ENCODE measurements around the gene BHLHE40. TPM values are rescaled to one million over a fixed set of nuclear protein-coding genes. Genes with fewer than 3 reads are reported as not detected.

Gene BHLHE40
- total and polyA plus RNA-seq, 10 of the 15 experiments (the other 5 are each of a cell fraction or from before 2014, with no cell fraction given) = 25.2 to 106 (median 51.4) TPM

DNA sequence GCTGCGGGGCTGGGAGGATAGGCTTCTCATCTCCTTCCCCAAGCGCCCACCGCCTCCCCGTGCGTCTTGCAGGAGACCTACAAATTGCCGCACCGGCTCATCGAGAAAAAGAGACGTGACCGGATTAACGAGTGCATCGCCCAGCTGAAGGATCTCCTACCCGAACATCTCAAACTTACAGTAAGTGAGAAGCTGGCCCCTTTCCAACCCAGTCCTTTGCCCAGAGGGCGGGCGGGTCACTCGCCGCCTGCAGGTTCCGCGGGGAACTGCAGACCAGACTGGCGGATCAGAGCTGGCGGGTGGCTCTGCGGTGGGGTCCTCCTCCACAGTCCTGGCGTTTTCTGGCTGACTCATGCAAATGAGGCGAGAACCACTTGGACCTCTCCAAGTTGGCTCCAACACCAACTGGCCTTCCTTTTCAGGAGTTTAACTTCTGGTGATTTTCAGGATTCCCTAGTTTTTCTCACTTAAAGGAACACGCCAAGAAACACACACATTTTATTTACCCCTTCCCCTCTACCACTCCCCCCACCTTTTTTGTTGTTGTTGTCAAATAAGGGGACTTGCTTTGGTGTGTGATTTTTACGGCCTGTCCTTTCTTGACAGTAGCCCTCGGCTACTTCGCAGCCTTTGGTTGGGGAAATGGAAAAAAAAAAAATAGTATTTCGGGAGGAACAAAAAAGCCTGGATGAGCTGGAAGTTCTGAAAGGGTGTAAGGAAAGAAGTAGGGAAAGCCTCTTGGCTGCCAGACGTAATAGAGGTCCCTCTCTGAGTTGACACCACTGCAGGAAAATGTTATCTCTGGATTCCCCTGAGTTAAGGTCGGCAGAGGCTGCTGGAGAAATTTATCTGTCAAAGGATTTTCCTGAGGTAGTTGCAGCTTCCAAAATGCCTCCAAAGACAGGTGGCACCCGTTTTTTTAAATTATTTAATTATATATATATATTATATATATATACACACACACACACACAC is 1.3 kb downstream of the BHLHE40 start (continued):
- TF ChIP-seq, protein P1, sequence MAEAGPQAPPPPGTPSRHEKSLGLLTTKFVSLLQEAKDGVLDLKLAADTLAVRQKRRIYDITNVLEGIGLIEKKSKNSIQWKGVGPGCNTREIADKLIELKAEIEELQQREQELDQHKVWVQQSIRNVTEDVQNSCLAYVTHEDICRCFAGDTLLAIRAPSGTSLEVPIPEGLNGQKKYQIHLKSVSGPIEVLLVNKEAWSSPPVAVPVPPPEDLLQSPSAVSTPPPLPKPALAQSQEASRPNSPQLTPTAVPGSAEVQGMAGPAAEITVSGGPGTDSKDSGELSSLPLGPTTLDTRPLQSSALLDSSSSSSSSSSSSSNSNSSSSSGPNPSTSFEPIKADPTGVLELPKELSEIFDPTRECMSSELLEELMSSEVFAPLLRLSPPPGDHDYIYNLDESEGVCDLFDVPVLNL (IDR thresholded peaks at IDR 0.05; ENCODE audit: low read depth, low read length) = no peak; the same call in 1 of the 2 replicates
- peak; percentile 75 for TF ChIP-seq POLR2AphosphoS2 (IDR thresholded peaks at IDR 0.05; ENCODE audit: low read depth, low read length)
- TF ChIP-seq, protein P2, sequence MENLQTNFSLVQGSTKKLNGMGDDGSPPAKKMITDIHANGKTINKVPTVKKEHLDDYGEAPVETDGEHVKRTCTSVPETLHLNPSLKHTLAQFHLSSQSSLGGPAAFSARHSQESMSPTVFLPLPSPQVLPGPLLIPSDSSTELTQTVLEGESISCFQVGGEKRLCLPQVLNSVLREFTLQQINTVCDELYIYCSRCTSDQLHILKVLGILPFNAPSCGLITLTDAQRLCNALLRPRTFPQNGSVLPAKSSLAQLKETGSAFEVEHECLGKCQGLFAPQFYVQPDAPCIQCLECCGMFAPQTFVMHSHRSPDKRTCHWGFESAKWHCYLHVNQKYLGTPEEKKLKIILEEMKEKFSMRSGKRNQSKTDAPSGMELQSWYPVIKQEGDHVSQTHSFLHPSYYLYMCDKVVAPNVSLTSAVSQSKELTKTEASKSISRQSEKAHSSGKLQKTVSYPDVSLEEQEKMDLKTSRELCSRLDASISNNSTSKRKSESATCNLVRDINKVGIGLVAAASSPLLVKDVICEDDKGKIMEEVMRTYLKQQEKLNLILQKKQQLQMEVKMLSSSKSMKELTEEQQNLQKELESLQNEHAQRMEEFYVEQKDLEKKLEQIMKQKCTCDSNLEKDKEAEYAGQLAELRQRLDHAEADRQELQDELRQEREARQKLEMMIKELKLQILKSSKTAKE (IDR thresholded peaks at IDR 0.05; ENCODE audit: low read depth, poor library complexity, severe bottlenecking) = peak; percentile 85
- TF ChIP-seq ZNF217 (IDR thresholded peaks at IDR 0.05) = 0 out of 2 replicates have a peak, but pooled peaks have one; percentile 40
- no peak for TF ChIP-seq BRCA1 (IDR thresholded peaks at IDR 0.05; ENCODE audit: low read depth, low read length)
- TF ChIP-seq CEBPB (IDR thresholded peaks at IDR 0.05; ENCODE audit: borderline replicate concordance in 1 of 2, low read depth in 2 of 2, low read length in 2 of 2) = no peak
- no peak; the same call in 1 of the 2 replicates for TF ChIP-seq BACH1 (IDR thresholded peaks at IDR 0.05; ENCODE audit: borderline replicate concordance)
- TF ChIP-seq, protein P3, sequence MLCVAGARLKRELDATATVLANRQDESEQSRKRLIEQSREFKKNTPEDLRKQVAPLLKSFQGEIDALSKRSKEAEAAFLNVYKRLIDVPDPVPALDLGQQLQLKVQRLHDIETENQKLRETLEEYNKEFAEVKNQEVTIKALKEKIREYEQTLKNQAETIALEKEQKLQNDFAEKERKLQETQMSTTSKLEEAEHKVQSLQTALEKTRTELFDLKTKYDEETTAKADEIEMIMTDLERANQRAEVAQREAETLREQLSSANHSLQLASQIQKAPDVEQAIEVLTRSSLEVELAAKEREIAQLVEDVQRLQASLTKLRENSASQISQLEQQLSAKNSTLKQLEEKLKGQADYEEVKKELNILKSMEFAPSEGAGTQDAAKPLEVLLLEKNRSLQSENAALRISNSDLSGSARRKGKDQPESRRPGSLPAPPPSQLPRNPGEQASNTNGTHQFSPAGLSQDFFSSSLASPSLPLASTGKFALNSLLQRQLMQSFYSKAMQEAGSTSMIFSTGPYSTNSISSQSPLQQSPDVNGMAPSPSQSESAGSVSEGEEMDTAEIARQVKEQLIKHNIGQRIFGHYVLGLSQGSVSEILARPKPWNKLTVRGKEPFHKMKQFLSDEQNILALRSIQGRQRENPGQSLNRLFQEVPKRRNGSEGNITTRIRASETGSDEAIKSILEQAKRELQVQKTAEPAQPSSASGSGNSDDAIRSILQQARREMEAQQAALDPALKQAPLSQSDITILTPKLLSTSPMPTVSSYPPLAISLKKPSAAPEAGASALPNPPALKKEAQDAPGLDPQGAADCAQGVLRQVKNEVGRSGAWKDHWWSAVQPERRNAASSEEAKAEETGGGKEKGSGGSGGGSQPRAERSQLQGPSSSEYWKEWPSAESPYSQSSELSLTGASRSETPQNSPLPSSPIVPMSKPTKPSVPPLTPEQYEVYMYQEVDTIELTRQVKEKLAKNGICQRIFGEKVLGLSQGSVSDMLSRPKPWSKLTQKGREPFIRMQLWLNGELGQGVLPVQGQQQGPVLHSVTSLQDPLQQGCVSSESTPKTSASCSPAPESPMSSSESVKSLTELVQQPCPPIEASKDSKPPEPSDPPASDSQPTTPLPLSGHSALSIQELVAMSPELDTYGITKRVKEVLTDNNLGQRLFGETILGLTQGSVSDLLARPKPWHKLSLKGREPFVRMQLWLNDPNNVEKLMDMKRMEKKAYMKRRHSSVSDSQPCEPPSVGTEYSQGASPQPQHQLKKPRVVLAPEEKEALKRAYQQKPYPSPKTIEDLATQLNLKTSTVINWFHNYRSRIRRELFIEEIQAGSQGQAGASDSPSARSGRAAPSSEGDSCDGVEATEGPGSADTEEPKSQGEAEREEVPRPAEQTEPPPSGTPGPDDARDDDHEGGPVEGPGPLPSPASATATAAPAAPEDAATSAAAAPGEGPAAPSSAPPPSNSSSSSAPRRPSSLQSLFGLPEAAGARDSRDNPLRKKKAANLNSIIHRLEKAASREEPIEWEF (IDR thresholded peaks at IDR 0.05; ENCODE audit: insufficient replicate concordance, low read depth, low read length) = no peak
- peak; percentile 84; the same call in 1 of the 2 replicates for TF ChIP-seq CHD1 (IDR thresholded peaks at IDR 0.05; ENCODE audit: low read depth, low read length)
- TF ChIP-seq MYC (IDR thresholded peaks at IDR 0.05; ENCODE audit: insufficient read depth, insufficient read length, insufficient replicate concordance, low read length, severe bottlenecking) = no peak
- TF ChIP-seq, protein P4, sequence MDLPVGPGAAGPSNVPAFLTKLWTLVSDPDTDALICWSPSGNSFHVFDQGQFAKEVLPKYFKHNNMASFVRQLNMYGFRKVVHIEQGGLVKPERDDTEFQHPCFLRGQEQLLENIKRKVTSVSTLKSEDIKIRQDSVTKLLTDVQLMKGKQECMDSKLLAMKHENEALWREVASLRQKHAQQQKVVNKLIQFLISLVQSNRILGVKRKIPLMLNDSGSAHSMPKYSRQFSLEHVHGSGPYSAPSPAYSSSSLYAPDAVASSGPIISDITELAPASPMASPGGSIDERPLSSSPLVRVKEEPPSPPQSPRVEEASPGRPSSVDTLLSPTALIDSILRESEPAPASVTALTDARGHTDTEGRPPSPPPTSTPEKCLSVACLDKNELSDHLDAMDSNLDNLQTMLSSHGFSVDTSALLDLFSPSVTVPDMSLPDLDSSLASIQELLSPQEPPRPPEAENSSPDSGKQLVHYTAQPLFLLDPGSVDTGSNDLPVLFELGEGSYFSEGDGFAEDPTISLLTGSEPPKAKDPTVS (IDR thresholded peaks at IDR 0.05; ENCODE audit: low read depth, low read length) = no peak
- no peak for TF ChIP-seq RBBP5 (conservative IDR thresholded peaks at IDR 0.05)
- TF ChIP-seq, protein P5, sequence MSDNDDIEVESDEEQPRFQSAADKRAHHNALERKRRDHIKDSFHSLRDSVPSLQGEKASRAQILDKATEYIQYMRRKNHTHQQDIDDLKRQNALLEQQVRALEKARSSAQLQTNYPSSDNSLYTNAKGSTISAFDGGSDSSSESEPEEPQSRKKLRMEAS (IDR thresholded peaks at IDR 0.05; ENCODE audit: low read depth, low read length) = no peak
- TF ChIP-seq, protein P6, sequence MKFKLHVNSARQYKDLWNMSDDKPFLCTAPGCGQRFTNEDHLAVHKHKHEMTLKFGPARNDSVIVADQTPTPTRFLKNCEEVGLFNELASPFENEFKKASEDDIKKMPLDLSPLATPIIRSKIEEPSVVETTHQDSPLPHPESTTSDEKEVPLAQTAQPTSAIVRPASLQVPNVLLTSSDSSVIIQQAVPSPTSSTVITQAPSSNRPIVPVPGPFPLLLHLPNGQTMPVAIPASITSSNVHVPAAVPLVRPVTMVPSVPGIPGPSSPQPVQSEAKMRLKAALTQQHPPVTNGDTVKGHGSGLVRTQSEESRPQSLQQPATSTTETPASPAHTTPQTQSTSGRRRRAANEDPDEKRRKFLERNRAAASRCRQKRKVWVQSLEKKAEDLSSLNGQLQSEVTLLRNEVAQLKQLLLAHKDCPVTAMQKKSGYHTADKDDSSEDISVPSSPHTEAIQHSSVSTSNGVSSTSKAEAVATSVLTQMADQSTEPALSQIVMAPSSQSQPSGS (IDR thresholded peaks at IDR 0.05; ENCODE audit: low read length) = no peak
- TF ChIP-seq SMAD1 (IDR thresholded peaks at IDR 0.05; ENCODE audit: low read depth, partially characterized antibody) = peak; percentile 89
- TF ChIP-seq NR2C1 (IDR thresholded peaks at IDR 0.05) = no peak

Data from GM12878 (cell line).